ENCODE data around the gene CPE.
"Not testable (repeated sequence)": the region's sequence is repeated elsewhere in the genome, so short reads cannot be mapped to it uniquely, and the experiment has no call there.

The CPE gene

DNA sequence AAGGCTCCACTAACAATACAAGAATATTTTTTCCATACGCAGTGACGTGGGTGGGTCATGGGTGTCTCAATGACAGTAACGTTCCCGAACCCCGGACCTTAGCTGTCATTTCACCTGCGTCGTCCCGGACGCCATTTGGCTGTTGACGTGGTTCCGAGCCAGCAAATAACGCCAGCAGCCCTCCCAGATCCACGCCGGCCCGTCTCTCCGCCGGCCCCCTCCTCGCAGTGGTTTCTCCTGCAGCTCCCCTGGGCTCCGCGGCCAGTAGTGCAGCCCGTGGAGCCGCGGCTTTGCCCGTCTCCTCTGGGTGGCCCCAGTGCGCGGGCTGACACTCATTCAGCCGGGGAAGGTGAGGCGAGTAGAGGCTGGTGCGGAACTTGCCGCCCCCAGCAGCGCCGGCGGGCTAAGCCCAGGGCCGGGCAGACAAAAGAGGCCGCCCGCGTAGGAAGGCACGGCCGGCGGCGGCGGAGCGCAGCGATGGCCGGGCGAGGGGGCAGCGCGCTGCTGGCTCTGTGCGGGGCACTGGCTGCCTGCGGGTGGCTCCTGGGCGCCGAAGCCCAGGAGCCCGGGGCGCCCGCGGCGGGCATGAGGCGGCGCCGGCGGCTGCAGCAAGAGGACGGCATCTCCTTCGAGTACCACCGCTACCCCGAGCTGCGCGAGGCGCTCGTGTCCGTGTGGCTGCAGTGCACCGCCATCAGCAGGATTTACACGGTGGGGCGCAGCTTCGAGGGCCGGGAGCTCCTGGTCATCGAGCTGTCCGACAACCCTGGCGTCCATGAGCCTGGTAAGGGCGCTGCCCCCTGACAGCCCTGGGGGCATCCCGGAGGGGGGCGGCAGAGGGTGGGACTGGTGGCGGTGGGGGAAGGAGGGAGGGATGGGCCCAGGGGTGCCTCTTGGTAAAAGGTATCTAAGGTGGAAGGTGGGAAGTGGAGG, at the start of gene CPE:
CPE (plus strand) TSS at position 264 of the 933 bp plus-strand sequence; CDS start at position 478, 214 bp downstream.
- Mint-ChIP-seq H3K27ac (no peak within 1 kb of the TSS), H3K9me3 (peaks cover 5% of the 10 kb centered on the region), H3K4me1 (no peaks in the 10 kb centered on the region), H3K4me3 (peak within 1 kb of the TSS; percentile 49), H3K36me3 (no peaks in the 10 kb centered on the region)
- peak; percentile 93 for ATAC-seq
- peak; percentile 7 to 67 for DNase-seq (ENCODE audit: low spot score in 2 of 2)

DNA sequence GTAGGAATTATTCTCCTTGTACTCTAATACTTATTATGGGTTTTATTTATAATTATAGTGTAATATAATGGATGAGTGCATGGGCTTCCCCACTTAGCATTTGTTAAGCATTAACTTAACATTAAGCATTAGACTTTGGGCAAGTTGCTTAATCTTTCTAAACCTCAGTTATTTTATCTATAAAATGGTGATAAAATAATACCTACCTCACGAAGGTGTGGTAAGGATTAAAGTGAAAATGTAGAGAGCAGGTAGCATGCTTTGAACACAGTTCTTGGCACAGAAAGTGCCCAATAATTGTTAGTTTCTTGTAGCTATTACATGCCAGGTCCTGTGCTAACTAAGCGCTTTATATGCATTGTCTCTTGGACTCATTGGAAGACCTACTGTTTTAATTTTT, 48.7 kb upstream of the CPE start:
- Mint-ChIP-seq H3K27ac (peak overlapping the region; percentile 80), H3K36me3 (peaks cover 7% of the 10 kb centered on the region), H3K4me3 (no peak overlapping the region), H3K9me3 (no peaks in the 10 kb centered on the region), H3K4me1 (peaks cover 47% of the 10 kb centered on the region)
- ATAC-seq, result no peak
- DNase-seq (ENCODE audit: low spot score in 2 of 2), result no peak

DNA sequence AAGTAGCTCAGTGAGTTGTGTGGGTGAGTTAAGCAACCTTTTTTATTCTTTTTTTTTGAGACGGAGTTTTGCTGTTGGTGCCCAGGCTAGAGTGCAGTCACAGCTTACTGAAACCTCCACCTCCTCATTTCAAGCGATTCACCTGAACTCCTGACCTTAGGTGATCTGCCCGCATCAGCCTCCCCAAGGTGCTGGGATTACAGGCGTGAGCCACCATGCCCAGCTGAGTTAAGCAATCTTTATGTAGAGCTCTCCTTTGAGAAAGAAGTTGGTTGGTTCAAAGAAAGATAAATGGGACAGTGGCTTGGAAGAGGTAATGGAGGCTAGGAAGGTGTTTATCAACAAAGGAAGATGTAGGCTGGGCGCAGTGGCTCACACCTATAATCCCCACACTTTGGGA, 48.1 kb upstream of the CPE start:
- no peak for ATAC-seq
- no peak for DNase-seq (ENCODE audit: low spot score in 2 of 2)
- H3K9me3 Mint-ChIP-seq, result no peaks in the 10 kb centered on the region
- H3K4me3 Mint-ChIP-seq, result no peak overlapping the region
- H3K36me3 Mint-ChIP-seq, result peaks cover 3% of the 10 kb centered on the region
- peaks cover 47% of the 10 kb centered on the region for H3K4me1 Mint-ChIP-seq
- H3K27ac Mint-ChIP-seq, result peak overlapping the region; percentile 80

DNA sequence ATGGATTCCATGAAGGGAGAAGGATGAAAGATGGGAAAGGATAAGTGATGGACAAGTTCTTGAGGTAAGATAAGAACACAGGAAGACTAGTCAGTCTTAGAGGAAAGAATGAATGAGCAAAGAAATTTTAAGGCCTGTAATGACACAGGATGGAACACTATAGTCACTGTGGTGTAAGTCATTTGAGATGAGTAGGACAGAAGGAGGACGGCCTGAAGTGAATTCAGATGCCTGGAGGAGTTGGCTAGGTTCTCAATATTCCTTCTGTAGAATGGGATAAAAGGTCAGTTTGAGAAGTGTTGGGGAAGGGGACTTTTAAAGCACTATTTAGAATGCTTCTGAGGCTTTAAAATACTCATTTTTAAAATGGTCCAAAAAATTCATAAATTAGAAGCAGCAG, 47.4 kb upstream of the CPE start:
- ATAC-seq, result peak; percentile 59
- H3K4me3 Mint-ChIP-seq, result no peak overlapping the region
- DNase-seq (ENCODE audit: low spot score in 2 of 2), result no peak
- peaks cover 40% of the 10 kb centered on the region for H3K4me1 Mint-ChIP-seq
- no peaks in the 10 kb centered on the region for H3K36me3 Mint-ChIP-seq
- H3K9me3 Mint-ChIP-seq, result no peaks in the 10 kb centered on the region
- peak overlapping the region; percentile 80 for H3K27ac Mint-ChIP-seq

DNA sequence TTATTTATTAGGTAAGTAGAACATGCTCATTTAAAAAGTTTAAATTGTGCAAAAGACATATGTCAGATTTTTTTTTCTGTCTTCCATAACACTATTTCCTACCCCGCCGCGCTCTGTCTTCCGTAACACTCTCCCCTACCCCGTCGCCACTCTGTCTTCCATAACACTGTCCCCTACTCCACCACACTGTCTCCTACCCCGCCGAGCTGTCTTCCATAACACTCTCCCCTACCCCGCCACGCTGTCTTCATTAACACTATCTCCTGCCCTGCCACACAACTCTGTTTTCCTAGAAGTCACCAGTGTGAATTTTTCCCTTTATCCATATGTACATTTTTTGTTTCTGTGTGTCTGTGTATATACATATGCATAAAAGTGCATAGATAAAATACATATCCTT, 47.0 kb upstream of the CPE start:
- Mint-ChIP-seq H3K4me3 (no peak overlapping the region), H3K36me3 (no peaks in the 10 kb centered on the region)

DNA sequence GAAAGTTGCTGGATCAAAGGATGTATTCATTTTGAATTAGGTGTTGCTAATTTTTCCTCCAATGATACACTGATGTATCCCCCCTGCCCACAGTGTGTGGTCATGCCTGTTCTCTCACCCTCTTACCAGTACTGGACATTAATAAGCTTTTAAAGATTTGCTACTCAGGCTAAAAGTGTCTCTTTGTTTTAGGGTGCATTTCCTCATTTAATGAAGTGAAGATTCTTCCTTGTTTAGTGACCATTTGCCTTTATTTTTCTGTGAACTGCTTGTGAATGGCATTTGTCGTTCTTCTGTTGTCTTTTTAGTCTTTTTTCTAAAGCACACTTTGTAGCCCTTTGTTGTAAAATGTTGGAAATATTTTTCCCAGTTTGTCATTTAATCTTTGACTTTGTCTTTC, 46.3 kb upstream of the CPE start:
- H3K9me3 Mint-ChIP-seq, result no peaks in the 10 kb centered on the region
- peaks cover 38% of the 10 kb centered on the region for H3K4me1 Mint-ChIP-seq
- DNase-seq (ENCODE audit: low spot score in 2 of 2) (no peak), ATAC-seq (no peak)
- H3K27ac Mint-ChIP-seq, result peak overlapping the region; percentile 80
- H3K36me3 Mint-ChIP-seq, result no peaks in the 10 kb centered on the region
- no peak overlapping the region for H3K4me3 Mint-ChIP-seq

More for the DNA sequence above, 47.0 kb upstream of the CPE start:
- DNase-seq (ENCODE audit: low spot score in 2 of 2), result no peak
- Mint-ChIP-seq H3K9me3 (no peaks in the 10 kb centered on the region), H3K4me1 (peaks cover 38% of the 10 kb centered on the region), H3K27ac (peak overlapping the region; percentile 80)
- no peak for ATAC-seq

DNA sequence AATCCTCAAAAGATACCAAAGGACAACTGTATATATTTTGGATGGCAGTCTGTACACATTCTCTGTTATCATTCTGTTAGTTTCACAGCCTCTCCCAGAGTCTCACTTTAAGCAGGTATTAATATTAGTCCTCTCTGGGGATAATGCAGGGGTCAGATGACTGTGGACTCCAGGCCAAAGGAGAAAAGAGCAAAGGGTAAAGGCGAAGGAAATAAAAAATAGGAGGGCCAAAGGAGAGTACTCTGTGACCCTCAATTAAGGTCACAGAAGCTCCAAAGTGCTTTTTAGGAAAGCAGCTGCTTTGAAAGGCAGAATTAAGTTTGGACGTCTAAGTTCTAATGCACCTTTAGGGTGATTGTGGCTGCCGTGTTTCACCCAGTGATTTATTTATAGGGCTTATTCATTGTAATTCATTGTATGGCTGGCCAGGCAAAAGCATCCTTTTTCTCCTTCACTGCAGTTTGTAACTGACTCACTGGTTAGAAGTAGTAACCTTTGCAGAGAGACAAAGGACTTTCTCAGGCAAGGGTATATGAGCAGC, 43.6 kb upstream of the CPE start:
- H3K36me3 Mint-ChIP-seq, result no peaks in the 10 kb centered on the region
- DNase-seq (ENCODE audit: low spot score in 2 of 2), result no peak
- H3K27ac Mint-ChIP-seq, result no peak overlapping the region
- no peak overlapping the region for H3K4me3 Mint-ChIP-seq
- no peak for ATAC-seq
- peaks cover 37% of the 10 kb centered on the region for H3K4me1 Mint-ChIP-seq
- no peaks in the 10 kb centered on the region for H3K9me3 Mint-ChIP-seq

DNA sequence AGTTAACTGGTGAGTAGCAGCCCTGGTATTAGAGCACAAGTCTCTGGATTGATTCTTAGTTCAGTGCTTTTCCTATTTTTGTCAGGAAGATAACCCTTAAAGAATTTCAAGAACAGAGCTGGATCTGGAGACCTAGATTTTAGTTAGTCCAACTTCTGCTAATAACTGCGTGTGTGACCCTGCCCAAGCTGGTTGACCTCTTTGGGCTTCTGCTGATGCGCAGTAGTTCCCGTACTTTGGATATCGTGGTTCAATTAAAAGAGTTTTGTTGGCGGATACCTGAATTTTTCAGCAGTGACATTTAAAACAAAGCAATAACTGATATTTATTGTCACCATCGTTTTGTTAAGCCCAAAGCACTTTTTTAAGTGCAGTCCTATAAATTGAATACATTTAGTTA, 42.1 kb upstream of the CPE start:
- Mint-ChIP-seq H3K36me3 (no peaks in the 10 kb centered on the region), H3K27ac (no peak overlapping the region), H3K4me3 (no peak overlapping the region), H3K4me1 (peaks cover 22% of the 10 kb centered on the region), H3K9me3 (no peaks in the 10 kb centered on the region)
- no peak for DNase-seq (ENCODE audit: low spot score in 2 of 2)
- no peak for ATAC-seq

DNA sequence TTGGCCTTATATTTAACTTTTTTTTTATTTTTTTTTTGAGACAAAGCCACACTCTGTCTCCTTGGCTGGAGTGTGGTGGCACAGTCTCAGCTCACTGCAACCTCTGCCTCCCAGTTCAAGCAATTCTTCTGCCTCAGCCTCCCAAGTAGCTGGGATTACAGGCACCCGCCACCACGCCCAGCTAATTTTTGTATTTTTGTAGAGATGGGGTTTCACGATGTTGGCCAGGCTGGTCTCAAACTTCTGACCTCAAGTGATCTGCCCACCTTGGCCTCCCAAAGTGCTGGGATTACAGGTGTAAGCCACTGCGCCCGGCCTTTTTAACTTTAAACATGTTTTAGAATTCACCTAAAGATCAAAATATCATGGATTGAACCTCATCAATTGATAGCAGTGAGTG, 36.5 kb upstream of the CPE start:
- H3K36me3 Mint-ChIP-seq, H3K4me3 Mint-ChIP-seq: not testable (repeated sequence)

DNA sequence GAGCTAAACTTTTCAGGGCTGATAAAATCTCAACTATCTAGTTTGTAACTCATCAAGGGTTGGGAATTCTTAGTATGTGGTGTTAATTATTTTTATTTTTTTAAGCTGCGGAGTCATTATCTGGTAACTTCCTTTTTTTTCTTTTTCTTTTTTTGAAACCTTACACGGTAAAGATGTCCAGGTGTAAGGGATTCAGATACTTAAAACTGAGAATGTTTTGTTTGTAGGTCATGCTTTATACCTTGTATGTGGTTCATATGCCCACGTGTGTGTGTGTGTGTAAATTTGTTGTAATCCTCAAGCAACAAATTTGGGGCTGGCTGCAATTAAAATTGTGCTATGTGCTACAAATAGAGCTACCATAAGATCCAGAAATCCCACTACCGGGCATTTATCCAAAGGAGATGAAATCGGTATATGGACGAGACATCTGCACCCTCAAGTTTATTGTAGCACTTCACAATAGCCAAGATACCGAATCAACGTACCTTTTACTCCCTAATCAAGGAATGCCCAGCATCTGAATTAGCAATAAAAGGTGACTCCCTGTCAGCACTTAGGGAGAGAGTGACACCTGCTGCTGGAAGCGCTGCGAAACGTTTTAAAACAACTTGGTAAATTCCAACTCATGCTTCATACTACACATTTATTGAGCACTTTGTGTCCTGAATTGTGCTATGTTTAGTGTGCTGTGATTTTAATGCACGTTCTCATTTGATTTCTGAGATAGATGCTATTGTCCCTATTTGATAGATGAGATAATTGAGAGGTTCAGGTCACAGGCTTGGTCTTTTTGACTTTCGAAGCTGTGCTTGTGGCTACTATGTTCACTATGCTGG, 35.2 kb upstream of the CPE start:
- Mint-ChIP-seq H3K4me3 (no peak overlapping the region), H3K27ac (peak overlapping the region; percentile 37), H3K4me1 (no peaks in the 10 kb centered on the region), H3K36me3 (no peaks in the 10 kb centered on the region), H3K9me3 (no peaks in the 10 kb centered on the region)
- DNase-seq (ENCODE audit: low spot score in 2 of 2), result no peak
- no peak for ATAC-seq

More for the DNA sequence above, 36.5 kb upstream of the CPE start:
- not testable (repeated sequence) for ATAC-seq; H3K9me3 Mint-ChIP-seq; H3K4me1 Mint-ChIP-seq; DNase-seq (ENCODE audit: low spot score in 2 of 2); H3K27ac Mint-ChIP-seq

DNA sequence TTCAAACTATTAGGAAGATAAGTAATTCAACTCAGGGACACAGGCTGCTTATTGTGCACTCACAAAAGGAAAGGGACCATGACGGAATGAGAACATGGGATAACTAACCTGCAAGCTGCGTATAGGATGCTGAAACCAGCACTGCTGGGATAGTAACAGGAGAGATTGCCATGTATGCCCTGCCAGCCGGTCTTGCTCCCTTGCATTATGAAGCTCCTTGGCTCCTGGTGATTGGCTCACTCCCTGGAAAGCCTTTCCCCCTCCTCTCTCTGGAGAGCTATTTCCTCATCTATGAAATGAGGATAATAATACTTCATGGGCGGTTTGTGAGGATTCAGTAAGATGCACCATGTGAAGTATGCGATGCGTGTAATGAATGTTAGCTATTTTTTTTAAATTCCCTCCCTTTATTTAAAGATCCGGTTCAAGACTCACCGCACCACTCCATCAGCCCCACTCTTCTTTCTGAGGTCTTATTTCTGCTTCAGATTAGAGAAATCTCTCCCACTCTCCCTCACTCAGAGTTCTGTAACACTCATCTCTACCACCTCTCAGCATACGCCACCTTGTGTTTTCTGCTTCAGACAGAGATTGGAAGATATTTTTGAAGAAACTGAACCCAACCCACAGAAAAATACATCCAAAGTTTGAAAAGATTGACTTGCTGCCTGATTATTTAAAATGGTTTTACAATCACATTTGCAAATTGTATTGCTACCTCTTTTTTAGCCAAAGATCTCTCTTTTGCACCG, 33.0 kb upstream of the CPE start:
- DNase-seq (ENCODE audit: low spot score in 2 of 2) (no peak), ATAC-seq (no peak)
- Mint-ChIP-seq H3K9me3 (no peaks in the 10 kb centered on the region), H3K4me1 (no peaks in the 10 kb centered on the region), H3K27ac (no peak overlapping the region), H3K36me3 (no peaks in the 10 kb centered on the region), H3K4me3 (no peak overlapping the region)

DNA sequence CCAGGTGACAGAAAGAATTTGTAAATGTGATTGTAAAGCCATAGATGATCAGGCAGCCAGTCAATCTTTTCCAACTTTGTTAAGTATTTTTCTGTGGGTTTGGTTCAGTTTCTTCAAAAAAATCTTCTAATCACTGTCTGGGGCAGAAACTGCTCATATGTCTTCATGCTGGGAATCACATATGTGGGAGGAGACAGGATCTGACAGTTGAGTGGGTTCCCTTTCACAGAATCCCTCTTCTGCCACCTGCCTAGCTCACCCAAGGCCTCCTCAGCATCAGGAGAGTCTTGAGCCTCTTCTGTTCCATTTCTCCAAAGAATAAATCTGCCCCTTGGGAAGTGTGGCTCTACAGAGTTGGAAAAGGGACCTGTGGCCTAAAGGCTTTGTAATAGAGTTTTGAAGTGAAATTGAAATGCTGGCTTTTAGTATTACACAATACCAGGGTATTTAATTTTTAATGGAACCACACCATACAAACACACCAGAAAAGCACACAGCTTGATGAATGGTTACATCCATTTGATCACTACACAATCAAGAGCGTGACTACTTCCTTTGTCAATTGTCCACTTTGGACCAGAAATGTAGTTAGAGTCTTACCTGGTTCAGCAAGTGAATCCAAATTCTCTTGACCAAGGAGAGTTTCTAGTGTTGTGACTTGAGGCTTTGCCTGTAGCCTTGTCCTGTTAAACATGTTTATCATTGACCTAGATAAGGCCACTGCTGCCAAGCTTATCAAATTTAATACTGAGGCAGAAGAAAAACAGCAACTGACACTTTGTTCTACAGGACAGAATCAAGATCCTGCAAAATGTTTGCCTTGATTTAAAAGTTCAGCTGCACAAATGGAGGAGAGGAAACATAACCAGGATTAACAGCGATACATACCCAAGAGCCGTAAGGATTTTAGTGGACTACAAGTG, 30.9 kb upstream of the CPE start:
- Mint-ChIP-seq H3K4me1 (no peaks in the 10 kb centered on the region), H3K9me3 (no peaks in the 10 kb centered on the region), H3K4me3 (no peak overlapping the region), H3K36me3 (no peaks in the 10 kb centered on the region), H3K27ac (no peak overlapping the region)
- DNase-seq (ENCODE audit: low spot score in 2 of 2) (no peak), ATAC-seq (no peak)

DNA sequence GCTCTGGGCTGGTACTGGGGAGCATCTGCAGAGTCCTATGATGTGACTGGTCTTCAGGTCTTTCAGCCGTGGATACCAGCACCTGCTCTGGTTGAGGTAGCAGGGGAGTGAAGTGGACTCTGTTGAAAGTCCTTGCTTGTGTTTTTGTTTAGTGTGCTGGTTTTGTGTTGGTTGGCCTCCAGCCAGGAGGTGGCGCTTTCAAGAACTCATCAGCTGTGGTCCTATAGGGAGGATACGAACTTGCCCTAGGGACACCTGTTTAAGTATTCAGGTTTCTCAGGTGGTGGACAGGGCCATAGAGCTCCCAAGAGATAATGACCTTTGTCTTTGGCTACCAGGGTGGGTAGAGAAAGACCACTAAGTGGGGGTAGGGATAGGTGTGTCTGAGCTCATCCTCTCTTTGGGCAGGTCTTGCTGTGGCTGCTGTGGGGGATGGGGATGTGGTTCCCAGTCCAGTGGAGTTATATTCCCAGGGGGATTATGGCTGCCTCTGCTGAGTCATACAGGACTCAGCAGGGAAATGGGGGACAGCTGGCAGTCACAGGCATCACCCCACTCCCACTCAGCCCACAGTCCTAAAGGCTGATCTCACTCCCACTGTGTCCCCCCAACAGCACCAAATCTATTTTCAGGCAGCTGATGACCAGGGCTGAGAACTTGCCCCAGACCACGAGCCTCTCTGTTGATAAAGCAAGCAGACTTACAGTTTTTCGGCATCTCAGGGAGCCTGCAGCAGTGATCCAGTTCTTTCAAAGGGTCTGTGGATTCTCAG, 27.3 kb upstream of the CPE start:
- no peaks in the 10 kb centered on the region for H3K4me1 Mint-ChIP-seq
- no peak for ATAC-seq

More for the DNA sequence above, 27.3 kb upstream of the CPE start:
- no peak overlapping the region for H3K27ac Mint-ChIP-seq
- H3K36me3 Mint-ChIP-seq, result no peaks in the 10 kb centered on the region
- no peak overlapping the region for H3K4me3 Mint-ChIP-seq
- DNase-seq (ENCODE audit: low spot score in 2 of 2), result no peak
- H3K9me3 Mint-ChIP-seq, result no peaks in the 10 kb centered on the region

All from stimulated activated effector memory CD8-positive, alpha-beta T cell treated with anti-CD3 and anti-CD28 coated beads, Interleukin-12 subunit alpha, Interleukin-12 subunit beta, amount 100 ng/mL, for 72 hours (primary cell).